CD14-positive monocyte (primary cell): Measurements from ENCODE around the gene FAM228A. TPM values are rescaled to one million over a fixed set of nuclear protein-coding genes. Genes with fewer than 3 reads are reported as not detected.

Experiments used
- DNase-seq, 3 donors: peaks; one replicate each; pipeline ENCODE4 v3.0.0-alpha.2; 2011 to 2022
- H2AFZ ChIP-seq: 2 replicates; pipeline ENCODE4 v1.6.0; 2012; ENCODE audit warnings: mild to moderate bottlenecking, low read depth, low read length, inconsistent platforms; ENCODE audit not compliant: insufficient read depth, poor library complexity, severe bottlenecking
- H3K27ac ChIP-seq, 2 donors: 1 replicate in 1 of 2; 2 replicates in 1 of 2; pipeline ENCODE4 v1.5.1; 2012 to 2013; ENCODE audit warnings: low read length in 2 of 2, control low read depth in 1 of 2, inconsistent platforms in 1 of 2, low read depth in 1 of 2, mild to moderate bottlenecking in 1 of 2
- H3K27me3 ChIP-seq, 2 donors: one replicate each; pipeline versions ENCODE4 v1.6.0 to v1.6.1; 2011 to 2013; ENCODE audit warnings: low read length in 2 of 2; ENCODE audit not compliant: control insufficient read depth in 2 of 2, insufficient read depth in 2 of 2
- H3K36me3 ChIP-seq, 2 donors: replicated peaks in 1 of 2; 1 replicate in 1 of 2; 2 replicates in 1 of 2; pipeline versions ENCODE4 v1.5.1 to v1.6.1; 2012 to 2013; ENCODE audit warnings: low read length in 2 of 2, control low read depth in 1 of 2, inconsistent platforms in 1 of 2, mild to moderate bottlenecking in 1 of 2; ENCODE audit not compliant: insufficient read depth in 2 of 2, control insufficient read depth in 1 of 2
- H3K4me1 ChIP-seq, 2 donors: 1 replicate in 1 of 2; 2 replicates in 1 of 2; pipeline versions ENCODE4 v1.5.1 to v1.6.1; 2012 to 2013; ENCODE audit warnings: low read length in 2 of 2, control low read depth in 1 of 2, inconsistent platforms in 1 of 2, mild to moderate bottlenecking in 1 of 2, moderate library complexity in 1 of 2; ENCODE audit not compliant: insufficient read depth in 2 of 2, control insufficient read depth in 1 of 2
- H3K4me2 ChIP-seq: replicated peaks from 2 replicates; pipeline ENCODE3; 2012; ENCODE audit warnings: low read length, moderate library complexity, mild to moderate bottlenecking; ENCODE audit not compliant: poor library complexity, severe bottlenecking; ENCODE audit errors: extremely low read depth
- H3K4me3 ChIP-seq, 3 experiments: fragments of 200-600 bp in 1 of 3; sonication (generic) in 1 of 3; replicated peaks in 1 of 3; 1 replicate in 2 of 3; 2 replicates in 1 of 3; pipeline ENCODE4 v1.5.1; 2011 to 2013; ENCODE audit warnings: low read length in 3 of 3, mild to moderate bottlenecking in 3 of 3, control low read depth in 2 of 3, low read depth in 2 of 3, inconsistent platforms in 1 of 3, moderate library complexity in 1 of 3
- H3K79me2 ChIP-seq: 2 replicates; pipeline ENCODE4 v1.6.0; 2012; ENCODE audit warnings: mild to moderate bottlenecking, control low read depth, inconsistent platforms, low read length, moderate library complexity; ENCODE audit not compliant: insufficient read depth
- H3K9ac ChIP-seq: 2 replicates; pipeline ENCODE4 v1.6.0; 2017; ENCODE audit warnings: low read length, mild to moderate bottlenecking; ENCODE audit not compliant: insufficient read depth, poor library complexity, severe bottlenecking
- H3K9me3 ChIP-seq, 2 donors: replicated peaks in 1 of 2; 1 replicate in 1 of 2; 2 replicates in 1 of 2; pipeline versions ENCODE4 v1.5.1 to v1.6.1; 2012 to 2013; ENCODE audit warnings: low read length in 2 of 2, control low read depth in 1 of 2; ENCODE audit not compliant: control insufficient read depth in 1 of 2, insufficient read depth in 1 of 2
- H4K20me1 ChIP-seq: 2 replicates; pipeline ENCODE4 v1.6.0; 2012; ENCODE audit warnings: mild to moderate bottlenecking, low read length, control low read depth, moderate library complexity; ENCODE audit not compliant: insufficient read depth
- H3K27ac Mint-ChIP-seq, 7 donors: one replicate each; pipeline ENCODE4 v1.8.0; 2020; ENCODE audit warnings: mild to moderate bottlenecking in 7 of 7, mixed read lengths in 7 of 7, moderate library complexity in 6 of 7, inconsistent platforms in 2 of 7
- H3K27me3 Mint-ChIP-seq, 3 donors: one replicate each; pipeline ENCODE4 v1.8.0; 2021 to 2022; ENCODE audit warnings: low read depth in 3 of 3, mild to moderate bottlenecking in 3 of 3, mixed read lengths in 3 of 3, moderate library complexity in 3 of 3, inconsistent platforms in 1 of 3
- H3K36me3 Mint-ChIP-seq, 2 donors: one replicate each; pipeline ENCODE4 v1.8.0; 2020; ENCODE audit warnings: mixed read lengths in 2 of 2, inconsistent platforms in 1 of 2, mild to moderate bottlenecking in 1 of 2
- H3K4me1 Mint-ChIP-seq: one replicate; pipeline ENCODE4 v1.8.0; 2020; ENCODE audit warnings: mild to moderate bottlenecking, mixed read lengths
- H3K4me3 Mint-ChIP-seq, 2 donors: one replicate each; pipeline ENCODE4 v1.8.0; 2020; ENCODE audit warnings: mild to moderate bottlenecking in 2 of 2, mixed read lengths in 2 of 2, moderate library complexity in 1 of 2
- H3K9me3 Mint-ChIP-seq, 7 donors: one replicate each; pipeline ENCODE4 v1.8.0; 2020 to 2022; ENCODE audit warnings: mixed read lengths in 7 of 7, mild to moderate bottlenecking in 6 of 7, moderate library complexity in 6 of 7, inconsistent platforms in 2 of 7
- CTCF ChIP-seq: fragments of 200-600 bp; IDR thresholded peaks from one replicate; pipeline ENCODE4 v1.8.0; 2022; ENCODE audit warnings: antibody characterized with exemption, mild to moderate bottlenecking
- WGBS: methylation state at CpG from one replicate; pipeline ENCODE4 v1.1.5; 2013; ENCODE audit warnings: missing lambda C conversion rate; ENCODE audit not compliant: insufficient coverage; 5-methylcytosine and 5-hydroxymethylcytosine counted together
- intact Hi-C, 2 donors: fragments of 100-400 bp; cut with micrococcal nuclease; formaldehyde crosslinking; loops; one replicate each; pipeline versions ENCODE4 v1.15.0 to v1.15.1; 2023
- polyA plus RNA-seq, 3 donors: library from polyadenylated mRNA; depleted of rRNA in 1 of 3; unstranded in 2 of 3; stranded (reverse) in 1 of 3; fragments of 300-500 nt in 2 of 3; fragments of >200 nt in 1 of 3; fragmentation: Illumina TruSeq in 2 of 3; gene quantifications; 1 replicate in 2 of 3; 2 replicates in 1 of 3; pipeline ENCODE4 v1.2.3, GENCODE V29; 2012 to 2021

FAM228A gene
- polyA plus RNA-seq, 3 donors: 0.09 to 0.17 TPM; not detected in 1

- H3K27ac Mint-ChIP-seq: peak overlapping the region in 1 of 7 donors; percentile 10
- no peak for DNase-seq
- Histone ChIP-seq H3K4me2 (no peak overlapping the region), H3K4me3 (no peak overlapping the region), H3K9me3 (no peaks in the 10 kb centered on the region), H3K27ac (no peak overlapping the region), H3K36me3 (peaks cover 19 to 70% of the 10 kb centered on the region in 2 donors), H3K4me1 (no peaks in the 10 kb centered on the region), H3K9ac (no peak overlapping the region), H3K27me3 (no peaks in the 10 kb centered on the region), H3K79me2 (no peaks in the 10 kb centered on the region), H2AFZ (no peak overlapping the region), H4K20me1 (no peaks in the 10 kb centered on the region)
- H3K4me3 Mint-ChIP-seq: no peak overlapping the region
- no peaks in the 10 kb centered on the region for H3K9me3 Mint-ChIP-seq
- H3K4me1 Mint-ChIP-seq: no peaks in the 10 kb centered on the region
- WGBS: 98% methylated on average over 4 of the region's 9 CpGs
- no peak for TF ChIP-seq CTCF
- intact Hi-C loops: no loop called here
- H3K36me3 Mint-ChIP-seq: peaks cover 43 to 60% of the 10 kb centered on the region in 2 donors
- H3K27me3 Mint-ChIP-seq: no peaks in the 10 kb centered on the region
These were observed 50.8 kb downstream of the FAM228A start for GRCh38 chr2:24225499-24226242.

GRCh38 chr2:24228470-24228869 is 53.6 kb downstream of the FAM228A start:
- no peaks in the 10 kb centered on the region for H3K27me3 ChIP-seq
- Mint-ChIP-seq H3K27me3 (no peaks in the 10 kb centered on the region), H3K27ac (no peak overlapping the region), H3K36me3 (peaks cover 31 to 44% of the 10 kb centered on the region in 2 donors), H3K4me3 (no peak overlapping the region), H3K4me1 (no peaks in the 10 kb centered on the region), H3K9me3 (no peaks in the 10 kb centered on the region)
- no peak overlapping the region for H3K27ac ChIP-seq
- peaks cover 28 to 80% of the 10 kb centered on the region in 2 donors for H3K36me3 ChIP-seq
- H3K4me1 ChIP-seq: no peaks in the 10 kb centered on the region
- H3K4me3 ChIP-seq: no peak overlapping the region
- no peak overlapping the region for H2AFZ ChIP-seq
- H3K9me3 ChIP-seq: no peaks in the 10 kb centered on the region
- intact Hi-C loops: no loop called here
- TF ChIP-seq CTCF: no peak
- no peak for DNase-seq
- WGBS: no CpG with 5 or more reads among the region's 1 CpG
- no peaks in the 10 kb centered on the region for H3K79me2 ChIP-seq
- H3K9ac ChIP-seq: no peak overlapping the region
- no peak overlapping the region for H3K4me2 ChIP-seq
- H4K20me1 ChIP-seq: peaks cover 4% of the 10 kb centered on the region
